HG02763 (cell line): ENCODE measurements around the gene IFITM2.
A peak's percentile ranks its signal among the peaks of the same experiment; 100 is the strongest.
"Not testable (repeated sequence)": the region's sequence is repeated elsewhere in the genome, so short reads cannot be mapped to it uniquely, and the experiment has no call there.

ENCODE experiments used
- ATAC-seq: cut with Tn5 transposase; IDR thresholded peaks from one replicate; pipeline ENCODE4 v1.9.1; 2021; ENCODE audit warnings: mild to moderate bottlenecking, moderate library complexity; ENCODE audit not compliant: unreplicated experiment

Gene IFITM2

DNA sequence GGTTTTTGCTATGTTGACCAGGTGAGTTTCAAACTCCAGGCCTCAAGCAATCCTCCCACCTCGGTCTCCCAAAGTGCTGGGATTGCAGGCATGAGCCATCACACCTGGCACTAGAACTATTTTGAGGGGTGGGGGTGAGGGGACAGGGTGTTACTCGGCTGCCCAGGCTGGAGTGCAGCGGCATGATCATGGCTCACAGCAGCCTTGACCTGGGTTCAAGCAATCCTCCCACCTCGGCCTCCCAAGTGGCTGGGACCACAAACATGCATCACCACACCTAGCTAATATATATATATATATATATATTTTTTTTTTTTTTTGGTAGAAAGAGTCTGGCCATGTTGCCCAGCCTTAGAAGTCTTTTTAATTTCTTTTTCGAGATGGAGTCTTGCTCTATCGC is 30.1 kb downstream of the IFITM2 start:
- no peak for ATAC-seq

DNA sequence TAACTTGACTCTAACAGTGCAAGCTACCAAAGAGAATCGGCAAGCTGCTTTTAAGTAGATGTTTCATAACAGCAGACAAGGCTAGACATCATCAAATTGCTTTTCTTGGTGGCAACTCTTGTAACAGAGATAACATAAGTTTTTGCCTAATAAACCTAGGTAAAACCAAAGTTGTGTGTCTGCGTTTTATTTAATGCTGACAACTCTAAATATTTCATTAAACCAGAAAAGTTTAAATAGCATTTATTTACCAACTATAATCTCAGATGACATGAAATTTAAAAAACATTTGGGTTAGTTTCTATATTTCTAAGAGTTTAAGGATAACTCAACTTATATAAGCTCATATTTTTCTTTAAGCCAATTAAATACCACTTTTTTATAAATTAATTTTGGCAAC is 32.3 kb downstream of the IFITM2 start:
- no peak for ATAC-seq

GRCh38 chr11:340539-341512 is 33.2 kb downstream of the IFITM2 start:
- ATAC-seq: no peak

DNA sequence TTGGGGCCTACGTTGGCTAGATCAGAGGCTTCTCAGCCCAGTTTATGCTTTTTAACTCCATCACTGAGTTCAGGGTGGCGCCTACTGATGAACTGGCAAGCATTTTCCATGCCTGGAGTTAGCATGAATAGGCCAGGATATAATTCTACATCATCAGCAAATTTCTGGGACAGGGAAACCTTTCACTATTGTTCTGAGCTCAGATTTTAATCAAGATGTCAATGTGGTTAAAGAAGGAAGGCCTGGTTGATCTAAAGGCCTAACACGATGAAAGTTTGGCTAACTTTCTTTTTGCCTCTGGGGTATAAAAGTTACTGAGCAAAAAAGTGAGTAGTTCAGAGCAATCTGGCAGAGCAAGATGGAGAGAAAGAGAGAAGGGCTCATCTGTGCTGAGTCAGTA is 34.7 kb downstream of the IFITM2 start:
- ATAC-seq: no peak

DNA sequence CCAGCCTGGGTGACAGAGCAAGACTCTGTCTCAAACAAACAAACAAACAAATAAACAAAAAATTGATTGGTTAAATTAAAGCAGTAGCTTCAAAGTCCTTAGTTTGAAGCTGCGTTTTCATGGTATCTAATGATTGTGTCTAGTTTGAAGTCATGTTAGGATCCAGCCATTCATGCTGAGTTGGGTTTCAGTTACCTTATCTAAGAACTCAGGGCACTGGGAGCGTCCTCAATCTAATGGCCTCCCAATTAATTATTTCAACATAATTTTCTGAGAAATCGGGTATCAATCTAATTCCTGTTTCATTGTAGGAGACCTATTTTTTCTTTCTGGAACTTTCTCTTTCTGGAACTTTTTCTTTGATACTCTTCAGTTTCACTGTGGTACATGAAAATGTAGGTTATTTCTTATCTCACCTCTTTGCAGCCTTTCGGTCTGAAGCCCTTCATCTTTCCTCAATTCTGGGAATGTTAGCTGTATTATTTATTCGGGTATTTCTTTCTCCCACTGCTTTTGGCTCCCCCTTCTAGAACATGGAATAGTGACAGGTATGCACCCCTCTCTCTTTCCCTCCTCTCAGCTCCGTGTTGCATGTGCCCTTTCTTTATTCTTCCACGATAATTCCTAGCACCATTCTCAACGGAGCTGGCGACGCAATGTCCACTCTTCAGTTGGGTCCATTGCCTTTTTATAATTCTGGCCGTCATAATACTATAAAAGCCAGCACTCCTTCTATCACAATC is 37.4 kb downstream of the IFITM2 start:
- ATAC-seq: no peak

DNA sequence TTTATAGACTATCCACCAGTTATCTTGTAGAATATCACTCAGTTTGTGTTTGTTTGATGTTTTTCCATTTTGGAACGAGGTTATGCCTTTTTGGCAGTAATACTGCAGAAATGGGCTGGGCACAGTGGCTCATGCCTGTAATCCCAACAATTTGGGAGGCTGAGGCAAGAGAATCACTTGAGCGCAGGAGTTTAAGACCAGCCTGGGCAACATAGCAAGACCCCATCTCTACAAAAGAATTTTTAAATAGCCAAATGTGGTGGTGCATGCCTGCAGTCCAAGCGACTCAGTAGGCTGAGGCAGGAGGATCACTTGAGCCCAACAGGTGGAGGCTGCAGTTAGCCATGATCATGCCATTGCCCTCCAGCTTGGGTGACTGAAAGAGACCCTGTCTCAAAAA is 38.9 kb downstream of the IFITM2 start:
- no peak for ATAC-seq

DNA sequence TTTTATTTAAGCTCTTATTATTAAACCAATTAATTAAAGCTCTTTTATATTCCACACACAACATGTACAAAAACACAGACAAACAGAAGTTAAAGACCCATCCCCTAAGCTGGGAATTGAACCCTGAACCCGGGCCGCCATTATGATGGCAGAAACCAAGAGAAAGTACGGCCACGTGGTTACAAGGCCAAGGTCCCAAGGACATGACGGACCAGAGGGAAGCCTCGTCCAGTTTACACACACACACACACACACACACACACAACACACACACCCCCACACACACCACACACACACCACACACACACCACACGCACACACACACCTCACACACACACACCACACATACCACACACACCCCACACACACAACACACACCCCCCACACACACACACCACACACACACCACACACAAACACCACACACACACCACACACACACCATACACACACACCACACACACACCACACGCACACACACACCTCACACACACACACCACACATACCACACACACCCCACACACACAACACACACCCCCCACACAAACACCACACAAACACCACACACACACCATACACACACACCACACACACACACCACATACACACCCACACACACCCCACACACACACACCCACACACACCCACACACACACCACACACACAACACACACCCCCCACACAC is 41.8 kb downstream of the IFITM2 start:
- not testable (repeated sequence) for ATAC-seq

DNA sequence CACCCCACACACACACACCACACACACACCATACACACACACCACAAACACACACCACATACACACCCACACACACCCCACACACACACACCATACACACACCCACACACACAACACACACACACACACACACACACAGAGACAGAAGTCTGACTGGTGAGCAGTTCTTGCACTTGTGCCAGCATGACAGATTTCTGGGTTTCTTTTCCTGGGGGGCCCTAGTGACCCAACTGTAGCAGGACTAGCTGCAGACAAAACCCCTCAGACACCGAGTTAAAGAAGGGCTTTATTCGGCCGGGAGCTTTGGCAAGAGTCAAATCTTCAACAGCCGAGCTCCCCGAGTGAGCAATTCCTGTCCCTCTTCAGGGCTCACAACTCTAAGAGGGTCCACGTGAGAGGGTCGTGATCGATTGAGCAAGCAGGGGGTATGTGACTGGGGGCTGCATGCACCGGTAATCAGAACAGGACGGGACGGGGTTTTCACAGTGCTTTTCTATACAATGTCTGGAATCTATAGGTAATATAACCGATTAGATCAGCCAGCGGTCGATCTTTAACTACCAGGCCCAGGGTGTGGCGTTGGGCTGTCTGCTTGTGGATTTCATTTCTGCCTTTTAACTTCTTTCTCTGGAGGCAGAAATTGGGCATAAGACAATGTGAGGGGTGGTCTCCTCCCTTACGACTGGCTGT is 42.6 kb downstream of the IFITM2 start:
- ATAC-seq: peak; percentile 17

DNA sequence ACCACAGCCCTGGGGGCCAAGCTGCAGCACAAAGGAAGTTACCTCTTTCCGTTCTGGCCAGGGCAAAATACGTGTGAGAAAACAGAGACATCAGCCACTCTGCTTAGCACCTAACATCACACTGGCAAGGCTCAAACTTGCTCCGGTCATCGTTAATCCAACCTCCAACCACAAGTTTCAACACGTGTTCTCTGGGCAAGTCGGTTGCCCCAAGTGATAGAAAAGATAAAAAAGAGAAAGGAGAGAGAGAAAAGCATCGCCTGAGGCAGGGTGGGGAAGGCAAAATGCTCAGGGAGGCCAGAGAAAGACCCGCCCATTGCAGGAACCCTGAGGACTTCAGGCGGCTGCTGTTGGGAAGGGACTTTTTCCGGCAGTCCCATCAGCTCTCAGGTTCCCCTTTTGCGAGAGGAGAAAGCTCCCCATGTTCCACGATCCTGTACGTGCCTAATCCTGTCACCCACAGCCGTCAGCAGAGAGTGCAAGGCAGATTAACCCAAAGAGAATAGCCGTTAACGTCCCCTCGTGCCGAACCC is 43.2 kb downstream of the IFITM2 start:
- ATAC-seq: peak; percentile 52

- no peak for ATAC-seq
Observed at GRCh38 chr11:351411-351810, 43.8 kb downstream of the IFITM2 start.

DNA sequence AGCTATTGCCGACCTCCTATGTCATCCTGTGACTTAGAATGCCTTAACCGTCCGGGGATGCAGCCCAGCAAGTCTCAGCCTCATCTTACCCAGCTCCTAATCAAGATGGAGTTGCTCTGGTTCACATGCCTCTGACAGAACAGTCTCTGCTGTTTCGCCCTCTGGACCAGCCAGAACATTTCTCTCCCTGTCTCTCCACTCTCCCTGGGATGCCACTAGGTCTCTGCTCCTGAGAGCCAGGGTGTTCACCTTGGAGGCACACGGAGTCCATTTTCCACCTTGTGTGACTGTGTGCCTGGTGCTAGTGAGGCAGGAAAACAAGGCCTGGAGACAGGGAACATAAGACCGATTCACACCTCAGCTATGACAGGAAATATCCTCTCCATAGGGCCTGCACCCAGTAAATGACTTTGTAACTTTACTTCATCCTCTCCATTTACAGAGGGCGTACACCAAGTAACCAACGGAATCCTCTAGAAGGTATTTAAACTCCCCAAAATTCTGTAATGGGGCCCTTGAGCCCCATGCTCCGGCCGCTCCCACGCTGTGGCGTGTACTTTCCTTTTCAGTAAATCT is 44.9 kb downstream of the IFITM2 start:
- ATAC-seq: no peak

GRCh38 chr11:353179-353873 is 45.7 kb downstream of the IFITM2 start:
- ATAC-seq: no peak

- peak; percentile 54 for ATAC-seq
Observed at GRCh38 chr11:355581-356458, 48.2 kb downstream of the IFITM2 start.

GRCh38 chr11:356610-357009 is 49.0 kb downstream of the IFITM2 start:
- ATAC-seq: no peak

DNA sequence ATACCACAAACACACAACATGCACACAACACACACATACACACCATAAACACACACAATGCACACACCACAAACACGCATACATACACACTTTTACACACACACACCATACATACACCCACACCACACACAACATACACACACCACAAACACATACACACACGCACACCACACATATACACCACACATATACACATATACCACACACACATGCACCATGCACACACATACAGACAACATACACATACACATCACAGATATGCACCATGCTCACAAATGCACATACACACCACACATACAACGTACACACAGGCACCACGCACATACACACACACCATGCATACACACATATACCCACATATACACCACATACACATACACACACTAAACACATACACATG is 50.0 kb downstream of the IFITM2 start:
- no peak for ATAC-seq

- no peak for ATAC-seq
Observed at GRCh38 chr11:358129-358800, 50.6 kb downstream of the IFITM2 start.
